ENCODE data around the gene CCDC85C. TPM values are rescaled to one million over a fixed set of nuclear protein-coding genes. Genes with fewer than 3 reads are reported as not detected.

The CCDC85C gene
- total and polyA plus RNA-seq, 4 donors: 4.0 to 23.9 (median 9.6) TPM

DNA sequence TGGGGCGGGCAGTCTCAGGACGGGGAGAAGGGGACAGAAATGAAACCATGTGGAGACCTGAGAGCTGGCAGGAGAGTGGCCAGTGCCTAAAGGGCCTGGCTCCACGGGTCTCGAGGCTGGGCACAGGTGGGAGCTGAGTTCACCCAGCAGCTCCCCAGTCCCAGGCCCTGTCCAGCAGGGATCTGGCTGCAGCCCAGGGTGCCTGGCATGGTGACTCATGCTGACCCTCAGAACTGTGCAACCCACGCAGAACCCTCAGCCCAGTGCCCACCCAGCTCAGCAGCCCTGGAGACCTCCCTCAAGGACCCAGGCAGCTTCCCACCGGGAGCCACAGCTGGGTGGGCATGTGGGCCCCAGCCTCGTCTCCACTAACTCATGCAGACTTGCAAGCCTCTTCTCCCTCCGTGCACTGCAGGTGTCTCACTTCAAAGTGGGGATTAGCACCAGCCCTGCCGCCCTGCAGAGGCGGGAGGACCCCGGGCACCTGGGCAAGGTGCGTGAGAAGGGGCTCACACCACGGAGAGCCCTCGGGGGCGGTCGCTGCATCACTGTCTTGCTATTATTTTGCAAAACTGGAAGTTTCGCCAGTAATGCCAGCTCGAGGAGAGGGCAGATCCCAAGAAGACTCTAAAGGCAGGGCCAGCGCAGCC, 76.5 kb downstream of the CCDC85C start:
- H3K4me3 ChIP-seq (ENCODE audit: low read depth in 1 of 3, low read length in 3 of 3): no peak overlapping the region
- DNase-seq (ENCODE audit: low spot score): no peak
- 94% methylated on average over 19 of the region's 19 CpGs for WGBS
- H3K36me3 ChIP-seq (ENCODE audit: control insufficient read depth in 4 of 4, insufficient read depth in 3 of 4, low read depth in 1 of 4, low read length in 3 of 4): no peaks in the 10 kb centered on the region
- H3K4me1 ChIP-seq (ENCODE audit: control insufficient read depth in 4 of 4, insufficient read depth in 4 of 4, low read length in 3 of 4): peaks cover 7 to 26% (median 11%) of the 10 kb centered on the region in 4 donors
- H3K27ac ChIP-seq (ENCODE audit: low read depth in 1 of 2, low read length in 2 of 2): no peak overlapping the region
- H3K9ac ChIP-seq (ENCODE audit: low read depth in 1 of 2, low read length in 2 of 2): no peak overlapping the region
- H3K9me3 ChIP-seq (ENCODE audit: control insufficient read depth in 4 of 4, low read length in 3 of 4): no peaks in the 10 kb centered on the region
- H3K27me3 ChIP-seq (ENCODE audit: control insufficient read depth in 4 of 4, insufficient read depth in 4 of 4, low read length in 3 of 4): no peaks in the 10 kb centered on the region
- TF ChIP-seq, protein P1, sequence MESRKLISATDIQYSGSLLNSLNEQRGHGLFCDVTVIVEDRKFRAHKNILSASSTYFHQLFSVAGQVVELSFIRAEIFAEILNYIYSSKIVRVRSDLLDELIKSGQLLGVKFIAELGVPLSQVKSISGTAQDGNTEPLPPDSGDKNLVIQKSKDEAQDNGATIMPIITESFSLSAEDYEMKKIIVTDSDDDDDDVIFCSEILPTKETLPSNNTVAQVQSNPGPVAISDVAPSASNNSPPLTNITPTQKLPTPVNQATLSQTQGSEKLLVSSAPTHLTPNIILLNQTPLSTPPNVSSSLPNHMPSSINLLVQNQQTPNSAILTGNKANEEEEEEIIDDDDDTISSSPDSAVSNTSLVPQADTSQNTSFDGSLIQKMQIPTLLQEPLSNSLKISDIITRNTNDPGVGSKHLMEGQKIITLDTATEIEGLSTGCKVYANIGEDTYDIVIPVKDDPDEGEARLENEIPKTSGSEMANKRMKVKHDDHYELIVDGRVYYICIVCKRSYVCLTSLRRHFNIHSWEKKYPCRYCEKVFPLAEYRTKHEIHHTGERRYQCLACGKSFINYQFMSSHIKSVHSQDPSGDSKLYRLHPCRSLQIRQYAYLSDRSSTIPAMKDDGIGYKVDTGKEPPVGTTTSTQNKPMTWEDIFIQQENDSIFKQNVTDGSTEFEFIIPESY (IDR thresholded peaks at IDR 0.05): no peak
- TF ChIP-seq FOXA1 (IDR thresholded peaks at IDR 0.05): no peak
- TF ChIP-seq FOXA2 (IDR thresholded peaks at IDR 0.05): no peak
- no peak for TF ChIP-seq YY1 (IDR thresholded peaks at IDR 0.05)
- no peak for TF ChIP-seq RXRA (IDR thresholded peaks at IDR 0.05)
- no peak for TF ChIP-seq JUND (IDR thresholded peaks at IDR 0.05)
- TF ChIP-seq CTCF (IDR thresholded peaks at IDR 0.05; ENCODE audit: low read depth, low read length, missing input control): no peak
- TF ChIP-seq SP1 (IDR thresholded peaks at IDR 0.05): no peak
- TF ChIP-seq, protein P2, sequence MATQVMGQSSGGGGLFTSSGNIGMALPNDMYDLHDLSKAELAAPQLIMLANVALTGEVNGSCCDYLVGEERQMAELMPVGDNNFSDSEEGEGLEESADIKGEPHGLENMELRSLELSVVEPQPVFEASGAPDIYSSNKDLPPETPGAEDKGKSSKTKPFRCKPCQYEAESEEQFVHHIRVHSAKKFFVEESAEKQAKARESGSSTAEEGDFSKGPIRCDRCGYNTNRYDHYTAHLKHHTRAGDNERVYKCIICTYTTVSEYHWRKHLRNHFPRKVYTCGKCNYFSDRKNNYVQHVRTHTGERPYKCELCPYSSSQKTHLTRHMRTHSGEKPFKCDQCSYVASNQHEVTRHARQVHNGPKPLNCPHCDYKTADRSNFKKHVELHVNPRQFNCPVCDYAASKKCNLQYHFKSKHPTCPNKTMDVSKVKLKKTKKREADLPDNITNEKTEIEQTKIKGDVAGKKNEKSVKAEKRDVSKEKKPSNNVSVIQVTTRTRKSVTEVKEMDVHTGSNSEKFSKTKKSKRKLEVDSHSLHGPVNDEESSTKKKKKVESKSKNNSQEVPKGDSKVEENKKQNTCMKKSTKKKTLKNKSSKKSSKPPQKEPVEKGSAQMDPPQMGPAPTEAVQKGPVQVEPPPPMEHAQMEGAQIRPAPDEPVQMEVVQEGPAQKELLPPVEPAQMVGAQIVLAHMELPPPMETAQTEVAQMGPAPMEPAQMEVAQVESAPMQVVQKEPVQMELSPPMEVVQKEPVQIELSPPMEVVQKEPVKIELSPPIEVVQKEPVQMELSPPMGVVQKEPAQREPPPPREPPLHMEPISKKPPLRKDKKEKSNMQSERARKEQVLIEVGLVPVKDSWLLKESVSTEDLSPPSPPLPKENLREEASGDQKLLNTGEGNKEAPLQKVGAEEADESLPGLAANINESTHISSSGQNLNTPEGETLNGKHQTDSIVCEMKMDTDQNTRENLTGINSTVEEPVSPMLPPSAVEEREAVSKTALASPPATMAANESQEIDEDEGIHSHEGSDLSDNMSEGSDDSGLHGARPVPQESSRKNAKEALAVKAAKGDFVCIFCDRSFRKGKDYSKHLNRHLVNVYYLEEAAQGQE (IDR thresholded peaks at IDR 0.05): no peak
- TF ChIP-seq, protein P3, sequence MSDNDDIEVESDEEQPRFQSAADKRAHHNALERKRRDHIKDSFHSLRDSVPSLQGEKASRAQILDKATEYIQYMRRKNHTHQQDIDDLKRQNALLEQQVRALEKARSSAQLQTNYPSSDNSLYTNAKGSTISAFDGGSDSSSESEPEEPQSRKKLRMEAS (IDR thresholded peaks at IDR 0.05): no peak
- no peak for TF ChIP-seq HNF4G (IDR thresholded peaks at IDR 0.05)
- no peak for TF ChIP-seq HNF4A (conservative IDR thresholded peaks at IDR 0.05)
- TF ChIP-seq TAF1 (conservative IDR thresholded peaks at IDR 0.05): no peak
- no peak for TF ChIP-seq RAD21 (IDR thresholded peaks at IDR 0.05)
- TF ChIP-seq GABPA (IDR thresholded peaks at IDR 0.05 in 1 of 2, conservative IDR thresholded peaks at IDR 0.05 in 1 of 2): no peak
- TF ChIP-seq NR2F2 (IDR thresholded peaks at IDR 0.05): no peak
- no peak for TF ChIP-seq ATF3 (IDR thresholded peaks at IDR 0.05)
- no peak for TF ChIP-seq EGR1 (IDR thresholded peaks at IDR 0.05; ENCODE audit: low read depth in 2 of 2)

Measured in liver (tissue), 9 donors.